AG04450 (cell line): ENCODE data around the gene GPHN. TPM values are rescaled to one million over a fixed set of nuclear protein-coding genes. Genes with fewer than 3 reads are reported as not detected.

Source experiments
- CTCF ChIA-PET: fragments of 300-600, 350-600 bp; formaldehyde crosslinking; extraction: SDS; loops from one replicate; lab custom pipeline; 2022; ENCODE audit warnings: antibody characterized with exemption, inconsistent platforms; lab: Charles Lee
- POLR2A ChIA-PET: fragments of 350-600 bp; formaldehyde crosslinking; extraction: SDS; loops from one replicate; lab custom pipeline; 2021; ENCODE audit warnings: antibody characterized with exemption, inconsistent platforms; lab: Yijun Ruan, JAX
- DNase-seq: peaks from one replicate; pipeline ENCODE4 v3.0.0-alpha.2; 2011; ENCODE audit warnings: low read depth, low spot score
- H3K27ac ChIP-seq: one replicate; pipeline ENCODE4 v1.5.1; 2012; ENCODE audit warnings: low read depth, low read length, control low read depth
- H3K27me3 ChIP-seq: one replicate; pipeline ENCODE4 v1.6.0; 2012; ENCODE audit warnings: low read length; ENCODE audit not compliant: control insufficient read depth, insufficient read depth
- H3K4me3 ChIP-seq: 2 replicates; pipeline ENCODE4 v1.5.1; 2011; ENCODE audit warnings: mild to moderate bottlenecking, low read depth, low read length, control low read depth
- H3K9me3 ChIP-seq: 2 replicates; pipeline ENCODE4 v1.5.1; 2012; ENCODE audit warnings: low read length; ENCODE audit not compliant: control insufficient read depth, insufficient read depth
- polyA plus RNA-seq: library from polyadenylated mRNA; depleted of rRNA; stranded (reverse); fragments of >200 nt; gene quantifications from 2 replicates; pipeline ENCODE4 v1.2.3, GENCODE V29; 2011
- TF ChIP-seq, protein P1 (sequence below): IDR thresholded peaks from 2 replicates; pipeline ENCODE4 v1.5.1; 2011; ENCODE audit warnings: low read depth, low read length, control low read depth, inconsistent platforms

The GPHN gene
- polyA plus RNA-seq, 1 experiment, result 7.7 TPM

DNA sequence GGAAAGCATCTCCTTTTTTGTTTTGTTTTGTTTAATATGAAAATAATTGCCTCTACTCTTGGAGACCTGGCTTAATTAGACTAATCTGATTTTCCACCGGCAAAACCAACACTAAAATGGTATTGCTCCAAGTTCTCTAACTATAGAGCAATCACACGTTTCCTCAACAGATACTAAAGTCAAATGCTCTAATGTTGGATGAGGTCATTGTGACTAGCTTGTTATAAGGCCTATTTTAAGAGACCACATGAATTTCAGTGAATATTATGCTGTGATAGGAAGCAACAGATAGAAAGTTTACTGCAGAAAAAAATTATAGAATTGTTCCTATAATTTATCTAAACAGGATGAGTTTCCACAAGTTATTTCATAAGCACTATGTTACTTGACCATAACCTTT is 25.1 kb upstream of the GPHN start:
- Histone ChIP-seq H3K4me3 (no peak overlapping the region), H3K27ac (no peak overlapping the region), H3K27me3 (peaks cover 2% of the 10 kb centered on the region), H3K9me3 (no peaks in the 10 kb centered on the region)
- CTCF ChIA-PET, result interaction anchor here (0.5 kb wide), 1 partner anchor 124 kb away, joined by 3 read pairs; no protein-coding TSS in a partner anchor
- POLR2A ChIA-PET, result no interaction called here
- TF ChIP-seq, protein P1, sequence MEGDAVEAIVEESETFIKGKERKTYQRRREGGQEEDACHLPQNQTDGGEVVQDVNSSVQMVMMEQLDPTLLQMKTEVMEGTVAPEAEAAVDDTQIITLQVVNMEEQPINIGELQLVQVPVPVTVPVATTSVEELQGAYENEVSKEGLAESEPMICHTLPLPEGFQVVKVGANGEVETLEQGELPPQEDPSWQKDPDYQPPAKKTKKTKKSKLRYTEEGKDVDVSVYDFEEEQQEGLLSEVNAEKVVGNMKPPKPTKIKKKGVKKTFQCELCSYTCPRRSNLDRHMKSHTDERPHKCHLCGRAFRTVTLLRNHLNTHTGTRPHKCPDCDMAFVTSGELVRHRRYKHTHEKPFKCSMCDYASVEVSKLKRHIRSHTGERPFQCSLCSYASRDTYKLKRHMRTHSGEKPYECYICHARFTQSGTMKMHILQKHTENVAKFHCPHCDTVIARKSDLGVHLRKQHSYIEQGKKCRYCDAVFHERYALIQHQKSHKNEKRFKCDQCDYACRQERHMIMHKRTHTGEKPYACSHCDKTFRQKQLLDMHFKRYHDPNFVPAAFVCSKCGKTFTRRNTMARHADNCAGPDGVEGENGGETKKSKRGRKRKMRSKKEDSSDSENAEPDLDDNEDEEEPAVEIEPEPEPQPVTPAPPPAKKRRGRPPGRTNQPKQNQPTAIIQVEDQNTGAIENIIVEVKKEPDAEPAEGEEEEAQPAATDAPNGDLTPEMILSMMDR, result no peak
- no peak for DNase-seq

- DNase-seq, result no peak
- TF ChIP-seq, protein P1, result no peak
- Histone ChIP-seq H3K9me3 (no peaks in the 10 kb centered on the region), H3K4me3 (no peak overlapping the region), H3K27me3 (peaks cover 2% of the 10 kb centered on the region), H3K27ac (no peak overlapping the region)
- POLR2A ChIA-PET, result no interaction called here
- CTCF ChIA-PET, result interaction anchor here (0.5 kb wide), 1 partner anchor 124 kb away, joined by 3 read pairs; no protein-coding TSS in a partner anchor
Measured at GRCh38 chr14:66483322-66483721, 24.6 kb upstream of the GPHN start.

DNA sequence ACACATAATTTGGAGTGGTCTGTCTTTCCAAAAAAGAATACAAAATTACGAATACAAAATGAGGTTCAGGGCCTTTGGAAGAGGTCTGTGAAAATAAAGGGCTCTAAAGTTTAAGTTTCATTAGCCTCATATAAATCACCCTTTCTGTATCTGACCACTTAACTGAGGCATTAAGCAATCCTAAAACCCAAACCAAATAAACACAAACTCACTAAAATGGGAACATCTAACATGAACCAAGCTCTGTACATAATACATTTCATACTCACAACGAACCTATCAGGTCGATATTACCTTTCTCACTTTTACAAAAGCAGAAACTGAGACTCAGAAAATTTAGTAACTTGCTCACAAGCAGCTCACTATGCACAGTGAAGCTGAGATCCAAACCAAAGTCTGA is 22.9 kb upstream of the GPHN start:
- TF ChIP-seq, protein P1, result no peak
- DNase-seq, result no peak
- Histone ChIP-seq H3K27ac (no peak overlapping the region), H3K4me3 (no peak overlapping the region), H3K27me3 (peaks cover 4% of the 10 kb centered on the region), H3K9me3 (no peaks in the 10 kb centered on the region)
- ChIA-PET POLR2A (no interaction called here), CTCF (interaction anchor here (1.2 kb wide), 1 partner anchor 12 kb away, joined by 4 read pairs; no protein-coding TSS in a partner anchor)

DNA sequence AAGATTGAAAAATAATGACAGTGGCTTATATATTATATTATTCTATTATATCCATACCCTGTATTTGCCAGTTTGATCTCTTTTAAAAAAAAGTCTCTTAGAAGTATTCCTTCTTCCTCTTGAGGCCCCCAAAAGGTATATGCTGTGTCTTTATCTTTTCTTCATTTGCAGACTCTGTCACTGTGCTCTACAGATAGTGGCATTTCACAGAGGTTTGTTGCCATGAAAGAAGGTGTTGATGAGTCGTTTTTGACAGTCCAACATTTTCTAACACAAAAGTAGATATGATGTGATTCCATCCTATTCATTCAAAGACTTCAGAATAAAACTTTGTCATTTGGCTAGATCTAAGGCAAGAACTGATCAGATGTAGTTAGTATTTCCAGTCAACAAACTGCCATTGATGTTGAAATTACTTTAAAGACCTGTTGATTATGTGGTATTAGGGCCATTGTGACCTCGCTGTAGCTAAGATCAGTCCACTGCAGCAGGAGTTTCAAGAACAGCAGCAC is 22.0 kb upstream of the GPHN start, which contains the start of gene CCDC196:
Gene CCDC196, plus strand, starts transcription at position 462 of the 512 bp plus-strand sequence. CDS start 132 bp downstream, outside the sequence.
- H3K27ac ChIP-seq, result no peak within 1 kb of the TSS
- H3K9me3 ChIP-seq, result no peaks in the 10 kb centered on the region
- CTCF ChIA-PET, result no interaction called here
- DNase-seq, result no peak
- H3K27me3 ChIP-seq, result peaks cover 4% of the 10 kb centered on the region
- POLR2A ChIA-PET, result no interaction called here
- TF ChIP-seq, protein P1, result no peak
- no peak within 1 kb of the TSS for H3K4me3 ChIP-seq

DNA sequence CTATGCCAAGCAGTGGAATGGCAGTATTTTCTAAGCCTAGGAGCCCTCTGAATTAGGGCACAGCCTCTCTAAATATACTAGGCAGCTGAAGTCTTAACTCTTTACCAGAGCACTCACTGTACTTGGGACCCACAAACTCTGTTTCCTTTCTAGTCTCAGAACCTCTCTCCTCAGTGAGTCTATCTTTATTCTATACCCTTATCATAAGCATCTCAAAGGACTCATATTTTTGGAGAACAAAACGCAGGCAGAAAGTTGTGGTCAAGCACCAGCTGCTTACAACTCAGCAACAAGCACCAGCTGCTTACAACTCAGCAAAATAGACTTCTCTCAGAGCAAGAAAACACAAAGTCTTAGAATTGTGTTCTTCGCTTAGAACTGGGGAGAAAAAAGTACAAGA is 20.8 kb upstream of the GPHN start:
- Histone ChIP-seq H3K4me3 (no peak overlapping the region), H3K27ac (no peak overlapping the region), H3K9me3 (no peaks in the 10 kb centered on the region), H3K27me3 (peaks cover 6% of the 10 kb centered on the region)
- TF ChIP-seq, protein P1, result no peak
- CTCF ChIA-PET, result no interaction called here
- DNase-seq, result no peak
- POLR2A ChIA-PET, result no interaction called here
